OCI-LY7 (cell line): ENCODE results near the gene GPRC5C.

ENCODE experiments used
- CTCF ChIP-seq: fragments of 200-600 bp; sonication (generic); conservative IDR thresholded peaks from 2 replicates; pipeline ENCODE4 v1.5.1; 2014; ENCODE audit warnings: mild to moderate bottlenecking, antibody characterized with exemption, low read length, moderate library complexity, mixed read lengths
- EZH2phosphoT487 ChIP-seq: fragments of 200-600 bp; sonication (generic); IDR thresholded peaks from 2 replicates; pipeline ENCODE4 v1.6.1; 2018; ENCODE audit warnings: low read depth, borderline replicate concordance, mild to moderate bottlenecking, mixed run types, antibody characterized with exemption, low read length, moderate library complexity, mixed read lengths

- TF ChIP-seq EZH2phosphoT487 (no peak), CTCF (no peak)
Measured at GRCh38 chr17:74417178-74418045, 14.5 kb upstream of the GPRC5C start.
